Stimulated activated CD4-positive, alpha-beta T cell treated with anti-CD3 and anti-CD28 coated beads, TNF-alpha, amount 100 ng/mL, for 1 hour (primary cell): ENCODE measurements around the gene TLN1.

Experiments
- DNase-seq, 3 donors: peaks; one replicate each; pipeline ENCODE4 v3.0.0-alpha.2; 2020; ENCODE audit warnings: low read depth in 3 of 3, low spot score in 1 of 3

TLN1 gene

DNA sequence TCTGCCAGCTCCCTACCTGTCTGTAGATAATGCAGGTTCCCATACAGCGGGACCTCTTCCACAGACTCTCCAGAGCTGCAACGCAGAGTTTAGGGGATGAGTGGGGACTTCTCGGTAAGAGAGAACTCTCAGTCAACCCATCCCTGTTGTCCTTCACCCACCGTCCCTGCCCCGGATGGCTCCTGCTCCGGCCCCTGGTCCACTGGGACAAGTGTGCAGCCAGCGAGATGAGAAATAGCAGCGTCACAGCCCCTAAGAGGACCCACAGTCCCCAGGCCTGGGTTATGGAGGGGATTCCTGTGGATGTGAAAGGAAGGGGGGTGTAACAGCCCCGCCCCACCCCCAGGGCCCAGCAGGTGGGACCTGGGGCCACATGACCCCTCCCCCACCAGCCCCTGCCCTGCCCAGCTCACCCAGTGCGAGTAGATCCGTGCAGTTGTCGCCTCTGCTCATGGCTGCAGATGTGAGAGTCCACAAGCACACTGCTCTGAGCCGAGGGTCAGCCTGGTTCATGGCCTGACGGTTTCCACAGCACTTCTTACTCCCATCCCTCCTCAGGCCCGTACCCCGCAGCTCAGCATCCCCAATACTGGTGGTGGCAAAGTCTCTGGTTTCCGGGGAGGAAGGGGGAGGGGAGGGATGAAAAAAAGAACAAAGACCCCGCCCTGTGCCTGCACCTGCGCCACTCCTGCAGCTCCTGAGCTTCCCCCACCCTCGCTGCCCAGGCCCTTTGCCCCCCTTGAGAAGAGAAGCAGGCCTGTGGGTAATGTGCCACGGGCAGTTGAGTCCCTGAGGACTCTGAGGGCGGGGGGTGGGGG is 81.4 kb downstream of the TLN1 start, which contains the start of gene SIT1:
Gene SIT1 (minus strand): TSS at position 591 of the 818 bp plus-strand sequence. CDS start 78 bp downstream, at position 513.
- DNase-seq, result no peak

DNA sequence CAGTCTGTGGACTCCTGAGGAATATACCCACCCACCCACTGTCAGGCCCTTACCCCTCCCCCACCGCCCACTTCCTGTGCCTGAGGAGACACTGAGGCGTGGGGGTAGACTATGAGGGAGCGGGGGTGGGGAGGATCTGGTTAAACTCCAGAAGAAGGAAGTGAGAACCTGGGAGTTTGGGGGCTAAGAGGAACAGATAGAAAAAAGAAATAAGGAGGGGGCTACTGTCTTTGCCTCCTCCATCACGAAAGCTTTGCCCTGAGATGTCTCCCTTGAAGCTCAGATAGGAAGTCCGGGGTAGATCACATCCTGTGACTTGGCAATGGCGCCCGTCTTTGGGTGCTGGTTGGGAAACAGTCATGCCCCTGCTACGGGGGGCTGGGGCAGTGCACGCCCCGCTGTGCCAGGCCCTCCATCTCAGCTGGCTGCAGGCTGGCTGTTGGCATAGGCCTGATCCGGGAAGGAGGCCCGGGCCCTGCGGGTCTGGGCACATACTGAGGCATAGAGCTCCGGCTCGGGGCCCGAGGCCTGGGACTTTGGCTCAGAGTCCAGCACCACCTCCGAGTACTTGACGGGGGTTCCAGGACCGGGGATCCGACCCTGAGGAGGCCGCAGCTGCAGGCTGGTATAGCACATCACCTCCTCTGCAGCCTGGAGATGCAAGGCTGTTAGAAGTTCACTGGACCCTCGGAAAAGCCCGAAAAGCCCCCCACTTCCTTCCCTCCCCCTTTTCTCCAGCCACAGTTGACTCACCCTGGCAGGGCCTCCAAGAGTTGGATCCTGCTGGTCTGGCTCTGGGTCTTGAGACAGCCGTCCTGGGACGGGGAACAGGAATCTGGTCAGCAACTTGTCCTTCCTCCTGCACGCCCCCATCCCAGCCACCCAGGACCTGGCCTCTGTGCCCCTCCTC is 82.3 kb downstream of the TLN1 start:
- peak in 1 of 3 donors; percentile 38 for DNase-seq
